GM18909 (cell line): ENCODE results near the gene HOXA1.

Source experiments
- ATAC-seq: cut with Tn5 transposase; IDR thresholded peaks from one replicate; pipeline ENCODE4 v1.9.1; 2021; ENCODE audit warnings: mild to moderate bottlenecking; ENCODE audit not compliant: unreplicated experiment, poor library complexity

The HOXA1 gene

GRCh38 chr7:27118580-27118979 is 22.8 kb upstream of the HOXA1 start:
- ATAC-seq = no peak

- ATAC-seq = no peak
Measured at GRCh38 chr7:27117887-27118491, 22.2 kb upstream of the HOXA1 start.

GRCh38 chr7:27116962-27117886 is 21.4 kb upstream of the HOXA1 start:
- ATAC-seq = no peak

- no peak for ATAC-seq
Measured at GRCh38 chr7:27116031-27116961, 20.5 kb upstream of the HOXA1 start.

GRCh38 chr7:27115221-27116026 is 19.6 kb upstream of the HOXA1 start:
- ATAC-seq = no peak

- no peak for ATAC-seq
Measured at GRCh38 chr7:27114881-27115220, 19.1 kb upstream of the HOXA1 start.

- no peak for ATAC-seq
Measured at GRCh38 chr7:27113991-27114769, 18.4 kb upstream of the HOXA1 start.

- ATAC-seq = no peak
Measured at GRCh38 chr7:27112955-27113949, 17.5 kb upstream of the HOXA1 start.

GRCh38 chr7:27112361-27112760 is 16.6 kb upstream of the HOXA1 start:
- no peak for ATAC-seq

GRCh38 chr7:27111751-27112277 is 16.0 kb upstream of the HOXA1 start:
- ATAC-seq = no peak

GRCh38 chr7:27111042-27111750 is 15.4 kb upstream of the HOXA1 start:
- ATAC-seq = no peak

- no peak for ATAC-seq
Measured at GRCh38 chr7:27110186-27111031, 14.6 kb upstream of the HOXA1 start.

GRCh38 chr7:27109466-27110185 is 13.8 kb upstream of the HOXA1 start:
- no peak for ATAC-seq

- no peak for ATAC-seq
Measured at GRCh38 chr7:27108390-27109127, 12.8 kb upstream of the HOXA1 start.
